Osteoblast (primary cell): ENCODE results near the gene CRADD. TPM values are rescaled to one million over a fixed set of nuclear protein-coding genes. Genes with fewer than 3 reads are reported as not detected.

Source experiments
- DNase-seq: peaks from one replicate; pipeline ENCODE4 v3.0.0; 2011; ENCODE audit warnings: low spot score, mixed read lengths; ENCODE audit not compliant: insufficient read length; ENCODE audit errors: missing footprints
- H2AFZ ChIP-seq: 2 replicates; pipeline ENCODE4 v1.6.0; 2011; ENCODE audit warnings: mild to moderate bottlenecking, low read length
- H3K27ac ChIP-seq: 2 replicates; pipeline ENCODE4 v1.5.1; 2011; ENCODE audit warnings: mild to moderate bottlenecking, low read depth, low read length, moderate library complexity
- H3K27me3 ChIP-seq: 2 replicates; pipeline ENCODE4 v1.6.0; 2012; ENCODE audit warnings: mild to moderate bottlenecking, control low read depth, inconsistent platforms, low read length, moderate library complexity; ENCODE audit not compliant: insufficient read depth
- H3K36me3 ChIP-seq: 2 replicates; pipeline ENCODE4 v1.5.1; 2011; ENCODE audit warnings: mild to moderate bottlenecking, low read length, control low read depth, moderate library complexity; ENCODE audit not compliant: insufficient read depth
- H3K4me1 ChIP-seq: 2 replicates; pipeline ENCODE4 v1.5.1; 2011; ENCODE audit warnings: mild to moderate bottlenecking, low read length, control low read depth, moderate library complexity; ENCODE audit not compliant: insufficient read depth
- H3K4me2 ChIP-seq: 2 replicates; pipeline ENCODE4 v1.6.0; 2011; ENCODE audit warnings: mild to moderate bottlenecking, low read length; ENCODE audit not compliant: insufficient read depth
- H3K4me3 ChIP-seq: fragments of 200-600 bp; sonication (generic); 3 replicates; pipeline ENCODE4 v1.5.1; 2012; ENCODE audit warnings: mild to moderate bottlenecking, low read length, inconsistent platforms; ENCODE audit not compliant: insufficient read depth
- H3K79me2 ChIP-seq: 2 replicates; pipeline ENCODE4 v1.6.0; 2012; ENCODE audit warnings: mild to moderate bottlenecking, low read length, control low read depth, inconsistent platforms; ENCODE audit not compliant: insufficient read depth
- H3K9me3 ChIP-seq: 2 replicates; pipeline ENCODE4 v1.5.1; 2011; ENCODE audit warnings: low read depth, low read length, control low read depth
- H4K20me1 ChIP-seq: 2 replicates; pipeline ENCODE4 v1.6.0; 2012; ENCODE audit warnings: mild to moderate bottlenecking, low read length, control low read depth; ENCODE audit not compliant: insufficient read depth
- CTCF ChIP-seq: IDR thresholded peaks from 2 replicates; pipeline ENCODE4 v1.5.1; 2011; ENCODE audit warnings: mild to moderate bottlenecking, low read depth, low read length, moderate library complexity; ENCODE audit errors: extremely low read depth
- total RNA-seq: library from RNA; depleted of rRNA; stranded (reverse); fragments of >200 nt; gene quantifications from 2 replicates; pipeline ENCODE4 v1.2.3, GENCODE V29; 2012

CRADD gene
- total RNA-seq, 1 donor = 15.6 TPM

- no peak overlapping the region for H3K27ac ChIP-seq
Measured at GRCh38 chr12:93760275-93760875, 83.2 kb downstream of the CRADD start.

GRCh38 chr12:93762059-93762719, 85.0 kb downstream of the CRADD start:
- H4K20me1 ChIP-seq = no peaks in the 10 kb centered on the region
- H3K79me2 ChIP-seq = no peaks in the 10 kb centered on the region
- no peak overlapping the region for H3K27ac ChIP-seq
- no peaks in the 10 kb centered on the region for H3K36me3 ChIP-seq
- H3K4me3 ChIP-seq = no peak overlapping the region
- TF ChIP-seq CTCF = no peak
- peak overlapping the region; percentile 20 for H3K4me2 ChIP-seq
- peak; percentile 83 for DNase-seq
- H3K27me3 ChIP-seq = no peaks in the 10 kb centered on the region
- H3K9me3 ChIP-seq = no peaks in the 10 kb centered on the region
- H2AFZ ChIP-seq = peak overlapping the region; percentile 45
- peaks cover 21% of the 10 kb centered on the region for H3K4me1 ChIP-seq

More at GRCh38 chr12:93760275-93760875, 83.2 kb downstream of the CRADD start:
- peak; percentile 62 for DNase-seq
- Histone ChIP-seq H3K9me3 (no peaks in the 10 kb centered on the region), H2AFZ (no peak overlapping the region), H3K4me1 (peaks cover 14% of the 10 kb centered on the region), H3K4me3 (no peak overlapping the region), H3K4me2 (no peak overlapping the region), H3K79me2 (no peaks in the 10 kb centered on the region), H4K20me1 (no peaks in the 10 kb centered on the region), H3K27me3 (no peaks in the 10 kb centered on the region), H3K36me3 (no peaks in the 10 kb centered on the region)
- TF ChIP-seq CTCF = no peak

GRCh38 chr12:93762912-93763553, 85.9 kb downstream of the CRADD start:
- Histone ChIP-seq H3K4me2 (no peak overlapping the region), H3K79me2 (no peaks in the 10 kb centered on the region), H4K20me1 (no peaks in the 10 kb centered on the region), H3K4me1 (peaks cover 27% of the 10 kb centered on the region), H3K27me3 (no peaks in the 10 kb centered on the region), H2AFZ (no peak overlapping the region), H3K36me3 (no peaks in the 10 kb centered on the region), H3K9me3 (no peaks in the 10 kb centered on the region), H3K27ac (no peak overlapping the region), H3K4me3 (no peak overlapping the region)
- DNase-seq = no peak
- no peak for TF ChIP-seq CTCF

- Histone ChIP-seq H3K36me3 (no peaks in the 10 kb centered on the region), H3K79me2 (no peaks in the 10 kb centered on the region), H4K20me1 (no peaks in the 10 kb centered on the region), H3K9me3 (no peaks in the 10 kb centered on the region), H3K4me1 (peaks cover 30% of the 10 kb centered on the region), H3K27ac (no peak overlapping the region), H3K27me3 (no peaks in the 10 kb centered on the region), H3K4me3 (no peak overlapping the region), H2AFZ (no peak overlapping the region), H3K4me2 (no peak overlapping the region)
- no peak for DNase-seq
- TF ChIP-seq CTCF = no peak
Measured at GRCh38 chr12:93763746-93764147, 86.6 kb downstream of the CRADD start.
